K562 (cell line): Measurements from ENCODE around the gene C12orf43. TPM values are rescaled to one million over a fixed set of nuclear protein-coding genes. Genes with fewer than 3 reads are reported as not detected.
A peak's percentile ranks its signal among the peaks of the same experiment; 100 is the strongest.

Source experiments
- ATAC-seq: fragments of 200-7000 bp; cut with Tn5 transposase; 3 replicates; pipeline ENCODE4 v1.9.1; 2020; ENCODE audit warnings: moderate library complexity
- BruUV-seq: library from RNA; stranded (reverse); fragments of 400-500 nt; replicated peaks from 2 replicates; lab custom pipeline; 2021; lab: Mats Ljungman, UMichigan
- CTCF ChIA-PET: fragments of 300-600 bp; formaldehyde crosslinking; extraction: SDS; loops from one replicate; lab custom pipeline; 2021; ENCODE audit warnings: low intra/inter-chr PET ratio; lab: Yijun Ruan, JAX
- POLR2A ChIA-PET: fragments of 300-600, 350-650 bp; sonication (Branson Sonifier 250); formaldehyde crosslinking; extraction: SDS; loops from one replicate; lab custom pipeline; 2021; ENCODE audit warnings: antibody characterized with exemption, inconsistent platforms; lab: Yijun Ruan, JAX
- DNase-seq, 4 experiments: peaks; one replicate each; pipeline versions ENCODE4 v3.0.0 to v3.0.0-alpha.2; 2011 to 2018; ENCODE audit warnings: low spot score in 3 of 4, mixed read lengths in 3 of 4; ENCODE audit errors: extremely low read depth in 1 of 4
- FAIRE-seq: peaks from 2 replicates; lab custom pipeline; 2011; peaks lifted over from hg19 to GRCh38; lab: Jason Lieb, UNC
- H2AFZ ChIP-seq: 2 replicates; pipeline ENCODE4 v1.6.0; 2011; ENCODE audit warnings: low read depth, low read length, control low read depth, inconsistent platforms
- H3K27ac ChIP-seq: fragments of 200-600 bp; 3 replicates; pipeline ENCODE4 v1.8.0; 2011; ENCODE audit warnings: low read depth, mild to moderate bottlenecking, control low read depth, inconsistent platforms, low read length, moderate library complexity, mixed read lengths; ENCODE audit errors: extremely low read depth
- H3K27me3 ChIP-seq, 2 experiments: fragments of 300-600 bp in 1 of 2; 2 replicates in 1 of 2; 3 replicates in 1 of 2; pipeline versions ENCODE4 v1.6.0 to v1.8.0; 2011; ENCODE audit warnings: inconsistent platforms in 2 of 2, low read length in 2 of 2, mild to moderate bottlenecking in 1 of 2, mixed read lengths in 1 of 2, moderate library complexity in 1 of 2; ENCODE audit not compliant: control insufficient read depth in 2 of 2, insufficient read depth in 2 of 2
- H3K36me3 ChIP-seq: fragments of 300-600 bp; 3 replicates; pipeline ENCODE4 v1.8.0; 2011; ENCODE audit warnings: mild to moderate bottlenecking, low read length, inconsistent platforms; ENCODE audit not compliant: control insufficient read depth, insufficient read depth
- H3K4me1 ChIP-seq, 2 experiments: fragments of 200-600 bp in 1 of 2; replicated peaks in 1 of 2; 2 replicates in 1 of 2; 3 replicates in 1 of 2; pipeline versions ENCODE4 v1.5.1 to v1.8.0; 2011; ENCODE audit warnings: inconsistent platforms in 2 of 2, low read length in 2 of 2, mild to moderate bottlenecking in 1 of 2, mixed read lengths in 1 of 2, moderate library complexity in 1 of 2; ENCODE audit not compliant: control insufficient read depth in 2 of 2, insufficient read depth in 2 of 2
- H3K4me2 ChIP-seq: 2 replicates; pipeline ENCODE4 v1.6.1; 2011; ENCODE audit warnings: low read length, control low read depth, inconsistent platforms, mixed read lengths; ENCODE audit not compliant: insufficient read depth
- H3K4me3 ChIP-seq: fragments of 200-600 bp; sonication (generic), shearing (Covaris generic); 2 replicates; pipeline ENCODE4 v1.5.1; 2016; ENCODE audit warnings: control low read depth, inconsistent platforms
- H3K79me2 ChIP-seq: fragments of 200-600 bp; 3 replicates; pipeline ENCODE4 v1.8.0; 2011; ENCODE audit warnings: low read length, inconsistent platforms; ENCODE audit not compliant: control insufficient read depth, insufficient read depth
- H3K9ac ChIP-seq, 2 experiments: 2 replicates each; pipeline versions ENCODE4 v1.6.0 to v1.6.1; 2011; ENCODE audit warnings: low read depth in 2 of 2, low read length in 2 of 2, control low read depth in 1 of 2, inconsistent platforms in 1 of 2, mild to moderate bottlenecking in 1 of 2, mixed read lengths in 1 of 2; ENCODE audit not compliant: insufficient read depth in 1 of 2
- H3K9me1 ChIP-seq: one replicate; pipeline ENCODE4 v1.6.0; 2011; ENCODE audit warnings: inconsistent platforms, mild to moderate bottlenecking, low read length, moderate library complexity; ENCODE audit not compliant: control insufficient read depth, insufficient read depth
- H3K9me3 ChIP-seq: replicated peaks from 2 replicates; pipeline ENCODE4 v1.5.1; 2011; ENCODE audit warnings: low read depth, low read length, inconsistent platforms; ENCODE audit not compliant: control insufficient read depth, insufficient read depth
- H4K20me1 ChIP-seq: replicated peaks from 2 replicates; pipeline ENCODE4 v1.6.1; 2011; ENCODE audit warnings: low read length, inconsistent platforms, mixed read lengths; ENCODE audit not compliant: control insufficient read depth, insufficient read depth
- ATF7 ChIP-seq: fragments of 450-650 bp; IDR thresholded peaks from 2 replicates; pipeline ENCODE4 v1.7.1; 2014; ENCODE audit warnings: mild to moderate bottlenecking, moderate library complexity
- C11orf30 ChIP-seq: fragments of 450-650 bp; IDR thresholded peaks from 2 replicates; pipeline ENCODE4 v1.6.1; 2016; ENCODE audit warnings: low read depth, mild to moderate bottlenecking
- CBX5 ChIP-seq: IDR thresholded peaks from 2 replicates; pipeline ENCODE4 v1.6.1; 2014; ENCODE audit warnings: low read depth, borderline replicate concordance
- ESRRA ChIP-seq: fragments of 450-650 bp; IDR thresholded peaks from 2 replicates; pipeline ENCODE4 v1.6.1; 2014; ENCODE audit warnings: low read depth, mild to moderate bottlenecking, moderate library complexity, borderline replicate concordance
- HOXB6 ChIP-seq: fragments of 250-450 bp; sonication (Bioruptor Pico); IDR thresholded peaks from 2 replicates; pipeline ENCODE4 v1.5.1; 2022; ENCODE audit warnings: mild to moderate bottlenecking, borderline replicate concordance
- JUNB ChIP-seq: fragments of 450-650 bp; formaldehyde crosslinking; conservative IDR thresholded peaks from 2 replicates; pipeline ENCODE4 v1.4.0; 2020; ENCODE audit warnings: mild to moderate bottlenecking
- MECOM ChIP-seq: fragments of 250-450 bp; sonication (Bioruptor Pico); IDR thresholded peaks from 2 replicates; pipeline ENCODE4 v1.8.0; 2022; ENCODE audit warnings: inconsistent platforms
- PTRF ChIP-seq: fragments of 450-650 bp; IDR thresholded peaks from 2 replicates; pipeline ENCODE4 v1.6.1; 2016; ENCODE audit warnings: mild to moderate bottlenecking, missing genetic modification characterization, missing compliant biosample characterization
- ZBTB11 ChIP-seq, 3 experiments: fragments of 200-800 bp in 1 of 3; fragments of 250-450 bp in 1 of 3; fragments of 450-650 bp in 1 of 3; sonication (Bioruptor Pico) in 1 of 3; sonication (Bioruptor generic) in 1 of 3; formaldehyde crosslinking in 1 of 3; IDR thresholded peaks; 2 replicates each; pipeline versions ENCODE4 v1.6.1 to v1.8.0; 2016 to 2022; ENCODE audit warnings: mild to moderate bottlenecking in 2 of 3, missing genetic modification characterization in 2 of 3, missing compliant biosample characterization in 1 of 3, moderate library complexity in 1 of 3
- ZNF165 ChIP-seq: fragments of 250-450 bp; sonication (Bioruptor Pico); IDR thresholded peaks from 2 replicates; pipeline ENCODE4 v1.4.0; 2020; ENCODE audit warnings: borderline replicate concordance
- ZNF592 ChIP-seq: fragments of 450-650 bp; IDR thresholded peaks from 2 replicates; pipeline ENCODE4 v1.6.1; 2017; ENCODE audit warnings: antibody characterized with exemption, mild to moderate bottlenecking
- WGBS: fragments of 100-300 bp; shearing (Covaris generic); methylation state at CpG from one replicate; pipeline ENCODE4 v1.1.6; 2016; ENCODE audit warnings: low coverage, mixed read lengths; ENCODE audit not compliant: insufficient coverage; ENCODE audit errors: missing lambda C conversion rate; 5-methylcytosine and 5-hydroxymethylcytosine counted together
- in situ Hi-C: fragments of 300-500 bp; cut with MboI; formaldehyde crosslinking; loops from 4 replicates; pipeline ENCODE4 v1.15.0; 2018; ENCODE audit warnings: inconsistent platforms, mixed read lengths
- intact Hi-C: fragments of 100-400 bp; cut with micrococcal nuclease; formaldehyde crosslinking; loops from 2 replicates; pipeline ENCODE4 v1.14.2; 2022
- polyA plus RNA-seq, 8 experiments: library from polyadenylated mRNA; depleted of rRNA in 4 of 8; stranded (reverse) in 5 of 8; unstranded in 3 of 8; fragments of >200 nt; fragmentation: Nextera tagmentation in 2 of 8; fragmentation: Illumina TruSeq in 1 of 8; extraction: Ambion mirVana in 2 of 8; extraction: Trizol in 1 of 8; gene quantifications; 2 replicates each; pipeline versions ENCODE4 v1.2.1 to v1.2.3, GENCODE V29; 2011 to 2014; ENCODE audit warnings: inconsistent platforms in 1 of 8, missing spikeins in 1 of 8
- total RNA-seq, 7 experiments: library from RNA; depleted of rRNA in 6 of 7; stranded (reverse); fragments of >200 nt in 6 of 7; fragmentation: Illumina TruSeq in 2 of 7; extraction: Trizol in 2 of 7; gene quantifications; 2 replicates each; pipeline versions ENCODE4 v1.2.1 to v1.2.3, GENCODE V29; 2011 to 2021; ENCODE audit warnings: low replicate concordance in 1 of 7
- TF ChIP-seq, protein P1 (sequence below), 2 experiments: fragments of 250-450 bp in 1 of 2; fragments of 450-650 bp in 1 of 2; sonication (Bioruptor Pico) in 1 of 2; IDR thresholded peaks; 2 replicates each; pipeline versions ENCODE4 v1.6.1 to v1.8.0; 2016 to 2021; ENCODE audit warnings: mild to moderate bottlenecking in 2 of 2, moderate library complexity in 2 of 2, missing compliant biosample characterization in 1 of 2, missing genetic modification characterization in 1 of 2

C12orf43 gene
- total and polyA plus RNA-seq, 9 of the 15 experiments (the other 6 are each of a cell fraction or from before 2014, with no cell fraction given) = 4.3 to 22.2 (median 16.8) TPM

DNA sequence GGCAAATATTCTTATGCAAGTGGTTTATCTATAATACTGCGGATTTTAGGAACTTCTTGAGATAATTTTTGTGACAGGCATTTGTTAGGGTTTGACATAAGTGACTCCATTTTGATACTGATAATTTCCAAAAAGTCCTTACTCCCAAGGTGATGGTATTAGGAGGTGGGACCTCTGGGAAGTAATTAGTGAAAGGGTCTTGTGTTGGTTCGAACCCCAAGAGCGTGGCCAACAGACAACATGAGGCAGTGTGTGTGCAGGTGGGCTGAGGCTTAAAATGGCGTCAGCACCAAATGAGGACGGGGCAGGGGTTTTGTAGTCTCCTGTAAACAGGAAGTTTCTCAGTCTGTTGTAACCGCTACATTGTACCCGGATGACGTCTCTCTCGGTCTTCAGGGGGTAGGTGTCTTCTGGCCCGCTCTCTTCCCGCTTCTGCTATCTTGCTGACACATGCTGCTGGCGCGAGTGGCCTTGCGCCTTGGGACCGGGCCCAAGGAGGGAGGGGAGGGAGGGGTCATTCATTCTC is 1.7 kb upstream of the C12orf43 start:
- in situ Hi-C loops = no loop called here
- Histone ChIP-seq H3K36me3 (peaks cover 5% of the 10 kb centered on the region; the same call in 2 of the 3 replicates), H3K4me3 (no peak overlapping the region), H3K9me3 (no peaks in the 10 kb centered on the region; the same call in 1 of the 2 replicates), H3K4me2 (peak overlapping the region; percentile 39), H3K9ac (0 out of 4 replicates have a peak overlapping the region, but pooled peaks of 1 of the 2 experiments have one; percentile 15), H2AFZ (peak overlapping the region; percentile 94), H4K20me1 (no peaks in the 10 kb centered on the region), H3K4me1 (peaks cover 5 to 9% of the 10 kb centered on the region in 2 experiments; a peak in 3 of 5 replicates), H3K27ac (peak overlapping the region; percentile 67), H3K27me3 (no peaks in the 10 kb centered on the region), H3K9me1 (no peaks in the 10 kb centered on the region), H3K79me2 (peaks cover 16% of the 10 kb centered on the region)
- BruUV-seq = no TSS peak
- intact Hi-C loops = loop anchor here (10.0 kb wide), 1 partner anchor 77 kb away; no protein-coding TSS in a partner anchor
- ChIA-PET POLR2A (interaction anchor here (0.9 kb wide), 1 partner anchor 268 kb away, joined by 3 read pairs; no protein-coding TSS in a partner anchor), CTCF (no interaction called here)
- ATAC-seq (peak; percentile 66), DNase-seq (peak; percentile 47 to 82 (median 57)), FAIRE-seq (peak; percentile 88)
- WGBS = 30% methylated on average over 12 of the region's 15 CpGs
- TF ChIP-seq CBX5 (no peak), C11orf30 (0 out of 2 replicates have a peak, but pooled peaks have one; percentile 22), ZNF165 (CRISPR knock-in tag) (no peak), JUNB (CRISPR knock-in tag) (no peak), MECOM (CRISPR knock-in tag) (peak; percentile 81), ATF7 (peak; percentile 56; the same call in 1 of the 2 replicates), ZNF592 (peak; percentile 99), PTRF (tag) (peak; percentile 94), HOXB6 (CRISPR knock-in tag) (peak; percentile 58; the same call in 1 of the 2 replicates), ESRRA (no peak), ZBTB11 (CRISPR knock-in tag; IDR thresholded peaks at IDR 0.05) (peak in 1 of 3 experiments; percentile 93; a peak in 2 of 6 replicates)
- TF ChIP-seq, protein P1, sequence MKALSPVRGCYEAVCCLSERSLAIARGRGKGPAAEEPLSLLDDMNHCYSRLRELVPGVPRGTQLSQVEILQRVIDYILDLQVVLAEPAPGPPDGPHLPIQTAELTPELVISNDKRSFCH (CRISPR knock-in tag; IDR thresholded peaks at IDR 0.05) = peak; percentile 85; the same call in 1 of the 2 replicates
- TF ChIP-seq, protein P1 (tag; IDR thresholded peaks at IDR 0.05) = peak; percentile 97
